ENCODE data around the gene TGFBR2. TPM values are rescaled to one million over a fixed set of nuclear protein-coding genes. Genes with fewer than 3 reads are reported as not detected.
A peak's percentile ranks its signal among the peaks of the same experiment; 100 is the strongest.

Gene TGFBR2
- total RNA-seq, 1 experiment from 2014 or later, result 16.1 TPM

DNA sequence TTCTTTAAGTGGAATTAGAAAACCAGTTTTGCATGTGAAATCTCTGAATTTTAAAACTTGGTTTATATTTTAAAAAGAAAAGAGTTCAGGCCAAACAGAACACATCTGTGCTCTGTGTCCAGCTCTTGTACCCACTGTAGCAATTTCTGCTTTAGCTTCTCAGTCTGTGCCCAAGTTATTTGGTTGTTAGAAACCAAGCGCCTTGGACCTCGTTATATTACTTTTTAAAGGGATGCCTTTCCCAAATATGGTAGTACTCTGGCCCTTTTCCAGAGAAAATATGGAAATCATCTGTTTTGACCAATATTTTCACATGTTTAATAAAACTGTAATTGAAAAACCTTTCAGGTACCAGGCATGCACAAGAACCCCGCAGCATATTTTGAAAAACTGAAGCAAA is 27.3 kb downstream of the TGFBR2 start:
- no TSS peak for BruUV-seq (replicated peaks)
- POLR2A ChIA-PET (ENCODE audit: low non-redundant PET), result no interaction called here
- peak overlapping the region; percentile 52 for H3K27ac ChIP-seq (ENCODE audit: low read depth, low read length, poor library complexity, severe bottlenecking)
- H3K27me3 ChIP-seq (replicated peaks; ENCODE audit: insufficient read depth, low read depth, low read length, poor library complexity), result no peaks in the 10 kb centered on the region
- intact Hi-C loops (cut with micrococcal nuclease; ENCODE audit: unreplicated experiment), result no loop called here
- no peak overlapping the region for H3K4me3 ChIP-seq (ENCODE audit: low read depth, low read length, poor library complexity, severe bottlenecking)
- H3K9me3 ChIP-seq (ENCODE audit: low read depth, low read length, poor library complexity, severe bottlenecking), result no peaks in the 10 kb centered on the region
- CTCF ChIA-PET, result no interaction called here
- peaks cover 72% of the 10 kb centered on the region for H3K4me1 ChIP-seq (ENCODE audit: insufficient read depth, low read length, poor library complexity, severe bottlenecking)
- TF ChIP-seq EZH2 (IDR thresholded peaks at IDR 0.05; ENCODE audit: borderline replicate concordance, low read depth, low read length, poor library complexity, severe bottlenecking) (no peak), CTCF (conservative IDR thresholded peaks at IDR 0.05; ENCODE audit: low read depth, low read length) (no peak)
- H3K36me3 ChIP-seq (ENCODE audit: insufficient read depth, low read length, poor library complexity, severe bottlenecking), result no peaks in the 10 kb centered on the region
- DNase-seq (ENCODE audit: low spot score), result no peak

- Histone ChIP-seq H3K9me3 (ENCODE audit: low read depth, low read length, poor library complexity, severe bottlenecking) (no peaks in the 10 kb centered on the region), H3K36me3 (ENCODE audit: insufficient read depth, low read length, poor library complexity, severe bottlenecking) (no peaks in the 10 kb centered on the region), H3K27me3 (replicated peaks; ENCODE audit: insufficient read depth, low read depth, low read length, poor library complexity) (no peaks in the 10 kb centered on the region), H3K4me1 (ENCODE audit: insufficient read depth, low read length, poor library complexity, severe bottlenecking) (peaks cover 59% of the 10 kb centered on the region), H3K4me3 (ENCODE audit: low read depth, low read length, poor library complexity, severe bottlenecking) (no peak overlapping the region), H3K27ac (ENCODE audit: low read depth, low read length, poor library complexity, severe bottlenecking) (peak overlapping the region; percentile 52)
- no peak for DNase-seq (ENCODE audit: low spot score)
- no TSS peak for BruUV-seq (replicated peaks)
- intact Hi-C loops (cut with micrococcal nuclease; ENCODE audit: unreplicated experiment), result no loop called here
- POLR2A ChIA-PET (ENCODE audit: low non-redundant PET), result no interaction called here
- CTCF ChIA-PET, result no interaction called here
- TF ChIP-seq EZH2 (IDR thresholded peaks at IDR 0.05; ENCODE audit: borderline replicate concordance, low read depth, low read length, poor library complexity, severe bottlenecking) (no peak), CTCF (conservative IDR thresholded peaks at IDR 0.05; ENCODE audit: low read depth, low read length) (no peak)
These were observed 28.6 kb downstream of the TGFBR2 start for GRCh38 chr3:30634761-30635735.

DNA sequence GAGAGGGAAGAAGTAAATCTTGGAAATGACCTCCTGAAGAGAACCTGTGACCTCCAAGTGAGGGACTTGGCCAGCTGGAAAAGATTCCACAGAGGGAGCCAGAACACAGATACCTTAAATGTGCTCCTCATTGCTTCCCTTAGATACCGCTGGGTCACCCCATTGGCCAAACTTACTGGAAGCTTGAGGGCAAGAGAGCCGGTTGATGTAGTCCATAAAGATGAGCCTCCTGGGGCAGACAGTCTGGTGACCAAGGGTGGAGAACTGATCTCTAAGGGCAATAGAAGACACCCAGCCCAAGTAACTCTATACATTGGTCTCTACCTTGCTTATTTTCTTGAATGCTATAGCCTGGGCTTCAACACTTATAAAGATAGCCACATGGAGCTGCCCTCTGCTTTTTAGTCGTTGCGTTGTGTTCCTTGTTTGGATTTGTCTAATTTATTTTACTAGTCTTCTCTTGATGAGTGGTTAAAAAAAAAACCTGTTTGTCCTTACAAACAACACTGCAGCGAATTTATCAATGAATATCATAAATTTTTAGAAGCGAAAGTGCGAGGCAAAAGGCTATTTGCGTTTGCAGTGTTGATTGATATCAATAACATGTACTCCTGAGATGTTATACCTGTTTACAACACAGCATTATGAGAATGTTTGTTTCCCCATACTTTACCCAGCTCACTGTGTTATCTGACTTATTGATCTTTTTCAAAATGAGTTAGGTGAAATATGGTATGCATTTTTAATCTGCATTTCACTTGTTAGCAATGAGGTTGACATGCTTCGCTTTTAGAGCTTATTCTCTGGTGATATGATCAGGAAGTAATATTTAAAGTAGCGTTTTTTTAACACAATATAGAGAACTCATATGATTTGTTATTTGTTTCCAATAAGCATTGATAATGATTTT is 31.2 kb downstream of the TGFBR2 start:
- Histone ChIP-seq H3K9me3 (ENCODE audit: low read depth, low read length, poor library complexity, severe bottlenecking) (no peaks in the 10 kb centered on the region), H3K4me1 (ENCODE audit: insufficient read depth, low read length, poor library complexity, severe bottlenecking) (peaks cover 35% of the 10 kb centered on the region), H3K4me3 (ENCODE audit: low read depth, low read length, poor library complexity, severe bottlenecking) (no peak overlapping the region), H3K27me3 (replicated peaks; ENCODE audit: insufficient read depth, low read depth, low read length, poor library complexity) (no peaks in the 10 kb centered on the region), H3K27ac (ENCODE audit: low read depth, low read length, poor library complexity, severe bottlenecking) (no peak overlapping the region), H3K36me3 (ENCODE audit: insufficient read depth, low read length, poor library complexity, severe bottlenecking) (no peaks in the 10 kb centered on the region)
- CTCF ChIA-PET, result no interaction called here
- no TSS peak for BruUV-seq (replicated peaks)
- POLR2A ChIA-PET (ENCODE audit: low non-redundant PET), result no interaction called here
- intact Hi-C loops (cut with micrococcal nuclease; ENCODE audit: unreplicated experiment), result no loop called here
- DNase-seq (ENCODE audit: low spot score), result no peak
- TF ChIP-seq CTCF (conservative IDR thresholded peaks at IDR 0.05; ENCODE audit: low read depth, low read length) (no peak), EZH2 (IDR thresholded peaks at IDR 0.05; ENCODE audit: borderline replicate concordance, low read depth, low read length, poor library complexity, severe bottlenecking) (no peak)
